Measurements from ENCODE around the gene CEACAM8. TPM values are rescaled to one million over a fixed set of nuclear protein-coding genes. Genes with fewer than 3 reads are reported as not detected.
"Not testable (repeated sequence)": the region's sequence is repeated elsewhere in the genome, so short reads cannot be mapped to it uniquely, and the experiment has no call there.

Gene CEACAM8
- total RNA-seq (2022): not detected in 2 replicates
- Bru-seq, nascent RNA: not detected
- BruChase-seq, experiment 1, labeled RNA remaining after a 6-hour chase: not detected
- BruChase-seq, experiment 2, labeled RNA remaining after a 2-hour chase: not detected
- long read RNA-seq: 0 reads

GRCh38 chr19:42594617-42595489 is at the start of gene CEACAM8:
CEACAM8 (minus strand) TSS chr19:42594924; CDS start chr19:42594828, 96 bp downstream.
- DNase-seq: no peak
- no TSS peak for BruUV-seq (replicated peaks)
- TF ChIP-seq, protein P1, sequence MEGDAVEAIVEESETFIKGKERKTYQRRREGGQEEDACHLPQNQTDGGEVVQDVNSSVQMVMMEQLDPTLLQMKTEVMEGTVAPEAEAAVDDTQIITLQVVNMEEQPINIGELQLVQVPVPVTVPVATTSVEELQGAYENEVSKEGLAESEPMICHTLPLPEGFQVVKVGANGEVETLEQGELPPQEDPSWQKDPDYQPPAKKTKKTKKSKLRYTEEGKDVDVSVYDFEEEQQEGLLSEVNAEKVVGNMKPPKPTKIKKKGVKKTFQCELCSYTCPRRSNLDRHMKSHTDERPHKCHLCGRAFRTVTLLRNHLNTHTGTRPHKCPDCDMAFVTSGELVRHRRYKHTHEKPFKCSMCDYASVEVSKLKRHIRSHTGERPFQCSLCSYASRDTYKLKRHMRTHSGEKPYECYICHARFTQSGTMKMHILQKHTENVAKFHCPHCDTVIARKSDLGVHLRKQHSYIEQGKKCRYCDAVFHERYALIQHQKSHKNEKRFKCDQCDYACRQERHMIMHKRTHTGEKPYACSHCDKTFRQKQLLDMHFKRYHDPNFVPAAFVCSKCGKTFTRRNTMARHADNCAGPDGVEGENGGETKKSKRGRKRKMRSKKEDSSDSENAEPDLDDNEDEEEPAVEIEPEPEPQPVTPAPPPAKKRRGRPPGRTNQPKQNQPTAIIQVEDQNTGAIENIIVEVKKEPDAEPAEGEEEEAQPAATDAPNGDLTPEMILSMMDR (IDR thresholded peaks at IDR 0.05; ENCODE audit: unreplicated experiment): no peak
- Mint-ChIP-seq H3K4me1 (ENCODE audit: low read depth, unreplicated experiment) (no peaks in the 10 kb centered on the region), H3K36me3 (ENCODE audit: insufficient read depth, unreplicated experiment) (no peaks in the 10 kb centered on the region), H3K27me3 (ENCODE audit: unreplicated experiment) (peaks cover 93% of the 10 kb centered on the region), H3K4me3 (ENCODE audit: low read depth, unreplicated experiment) (no peak within 1 kb of the TSS), H3K27ac (ENCODE audit: unreplicated experiment) (no peak within 1 kb of the TSS), H3K9me3 (ENCODE audit: low read depth, unreplicated experiment) (no peaks in the 10 kb centered on the region)
- intact Hi-C loops (cut with micrococcal nuclease; ENCODE audit: unreplicated experiment): loop anchor here (5.0 kb wide), 1 partner anchor 158 kb away; no protein-coding TSS in a partner anchor
- CTCF ChIA-PET: interaction anchor here (0.5 to 2.3 kb wide), 2 partner anchors 14 to 31 kb away, joined by 3 to 7 read pairs; no protein-coding TSS in a partner anchor

GRCh38 chr19:42639324-42640092 is 44.8 kb upstream of the CEACAM8 start:
- H3K36me3 Mint-ChIP-seq (ENCODE audit: insufficient read depth, unreplicated experiment); H3K27ac Mint-ChIP-seq (ENCODE audit: unreplicated experiment); H3K9me3 Mint-ChIP-seq (ENCODE audit: low read depth, unreplicated experiment); CTCF ChIA-PET; BruUV-seq (replicated peaks); H3K4me1 Mint-ChIP-seq (ENCODE audit: low read depth, unreplicated experiment); H3K4me3 Mint-ChIP-seq (ENCODE audit: low read depth, unreplicated experiment); DNase-seq: not testable (repeated sequence)
- intact Hi-C loops (cut with micrococcal nuclease; ENCODE audit: unreplicated experiment): loop anchor here (5.0 kb wide), 1 partner anchor 138 kb away; no protein-coding TSS in a partner anchor
- peaks cover 52% of the 10 kb centered on the region for H3K27me3 Mint-ChIP-seq (ENCODE audit: unreplicated experiment)

DNA sequence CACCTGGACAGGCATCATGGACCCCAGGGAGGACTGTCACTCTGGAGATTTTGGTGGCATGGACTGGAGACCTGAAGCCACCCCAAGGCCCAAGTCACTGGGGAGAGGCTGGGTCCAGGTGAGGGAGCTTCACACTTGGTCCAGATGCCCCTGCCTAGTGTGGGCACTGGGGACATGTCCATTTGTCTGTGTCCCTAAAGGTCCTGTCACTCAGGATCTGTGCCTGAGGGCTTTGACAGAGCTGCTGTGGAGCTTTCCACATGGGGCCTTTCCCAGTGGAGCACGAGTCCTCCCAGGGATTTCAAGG is 40.5 kb upstream of the CEACAM8 start:
- Mint-ChIP-seq H3K4me3 (ENCODE audit: low read depth, unreplicated experiment) (no peak overlapping the region), H3K4me1 (ENCODE audit: low read depth, unreplicated experiment) (no peaks in the 10 kb centered on the region), H3K27ac (ENCODE audit: unreplicated experiment) (no peak overlapping the region), H3K27me3 (ENCODE audit: unreplicated experiment) (peaks cover 62% of the 10 kb centered on the region), H3K9me3 (ENCODE audit: low read depth, unreplicated experiment) (no peaks in the 10 kb centered on the region), H3K36me3 (ENCODE audit: insufficient read depth, unreplicated experiment) (no peaks in the 10 kb centered on the region)
- CTCF ChIA-PET: interaction anchor here (0.6 to 1.4 kb wide), 11 partner anchors 18 to 131 kb away, joined by 3 to 8 read pairs (median 4); partner anchors contain the start of gene PSG8
- intact Hi-C loops (cut with micrococcal nuclease; ENCODE audit: unreplicated experiment): loop anchor here (5.0 kb wide), 1 partner anchor 142 kb away; no protein-coding TSS in a partner anchor
- TF ChIP-seq, protein P1 (IDR thresholded peaks at IDR 0.05; ENCODE audit: unreplicated experiment): no peak
- BruUV-seq (replicated peaks): no TSS peak
- no peak for DNase-seq

DNA sequence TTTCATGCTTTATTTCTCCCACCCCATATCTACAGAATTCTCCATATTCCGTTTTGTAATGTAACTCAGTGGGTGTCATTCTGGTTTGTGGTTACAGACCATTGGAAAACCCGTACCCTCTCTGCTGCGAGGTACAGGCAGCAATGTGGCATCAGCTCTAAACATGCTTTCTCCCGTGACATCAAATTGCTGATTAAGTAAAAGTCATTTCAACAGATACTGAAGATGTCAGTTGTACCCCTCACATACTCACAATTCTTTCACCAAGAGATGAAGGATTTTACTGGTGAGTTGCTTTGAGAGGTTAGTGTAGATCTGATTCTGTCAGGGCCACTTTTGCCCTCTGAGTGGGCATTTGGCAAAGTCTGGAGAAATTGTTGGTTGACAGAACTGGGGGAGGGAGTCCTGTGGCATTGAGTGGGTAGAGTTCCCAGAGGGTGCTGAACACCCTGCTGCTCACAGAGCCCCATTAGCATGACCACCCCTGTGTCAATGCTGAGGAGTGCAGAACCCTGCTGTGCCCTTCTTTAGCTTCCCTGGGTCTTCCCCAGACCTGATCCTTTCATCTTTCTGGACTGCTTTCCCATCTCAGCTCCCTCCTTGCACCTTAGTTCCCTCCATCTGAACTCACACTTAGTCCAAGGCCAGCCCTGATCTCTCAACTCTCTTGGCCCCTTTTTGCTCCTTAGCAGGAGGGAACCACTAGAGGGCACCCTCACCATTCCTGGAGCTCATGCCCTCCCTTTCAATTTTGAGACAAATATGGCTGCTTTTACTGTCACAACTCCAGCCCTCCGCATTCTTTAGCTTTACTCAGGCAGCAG is 39.9 kb upstream of the CEACAM8 start:
- peak; percentile 81 for DNase-seq
- Mint-ChIP-seq H3K4me3 (ENCODE audit: low read depth, unreplicated experiment) (no peak overlapping the region), H3K36me3 (ENCODE audit: insufficient read depth, unreplicated experiment) (no peaks in the 10 kb centered on the region), H3K27me3 (ENCODE audit: unreplicated experiment) (peaks cover 68% of the 10 kb centered on the region), H3K27ac (ENCODE audit: unreplicated experiment) (no peak overlapping the region), H3K9me3 (ENCODE audit: low read depth, unreplicated experiment) (no peaks in the 10 kb centered on the region), H3K4me1 (ENCODE audit: low read depth, unreplicated experiment) (no peaks in the 10 kb centered on the region)
- no TSS peak for BruUV-seq (replicated peaks)
- CTCF ChIA-PET: interaction anchor here (0.6 to 1.4 kb wide), 11 partner anchors 18 to 131 kb away, joined by 3 to 8 read pairs (median 4); partner anchors contain the start of gene PSG8
- intact Hi-C loops (cut with micrococcal nuclease; ENCODE audit: unreplicated experiment): loop anchor here (5.0 kb wide), 1 partner anchor 143 kb away; no protein-coding TSS in a partner anchor
- TF ChIP-seq, protein P1 (IDR thresholded peaks at IDR 0.05; ENCODE audit: unreplicated experiment): peak; percentile 76
